KOPT-K1 (cell line): ENCODE data around the gene TMEM8B.
A peak's percentile ranks its signal among the peaks of the same experiment; 100 is the strongest.

Experiments
- H3K27ac ChIP-seq: fragments of 200-600 bp; sonication (generic); 2 replicates; pipeline ENCODE4 v1.5.1; 2016; ENCODE audit warnings: antibody characterized with exemption, mild to moderate bottlenecking, low read depth, low read length; ENCODE audit not compliant: poor library complexity, severe bottlenecking
- H3K36me3 ChIP-seq: fragments of 200-600 bp; sonication (generic); 2 replicates; pipeline ENCODE4 v1.5.1; 2017; ENCODE audit warnings: antibody characterized with exemption, mild to moderate bottlenecking, low read length, moderate library complexity; ENCODE audit not compliant: insufficient read depth
- H3K9me3 ChIP-seq: fragments of 200-600 bp; sonication (generic); 2 replicates; pipeline ENCODE4 v1.5.1; 2017; ENCODE audit warnings: antibody characterized with exemption, low read length, mild to moderate bottlenecking; ENCODE audit not compliant: insufficient read depth, poor library complexity, severe bottlenecking

The TMEM8B gene

DNA sequence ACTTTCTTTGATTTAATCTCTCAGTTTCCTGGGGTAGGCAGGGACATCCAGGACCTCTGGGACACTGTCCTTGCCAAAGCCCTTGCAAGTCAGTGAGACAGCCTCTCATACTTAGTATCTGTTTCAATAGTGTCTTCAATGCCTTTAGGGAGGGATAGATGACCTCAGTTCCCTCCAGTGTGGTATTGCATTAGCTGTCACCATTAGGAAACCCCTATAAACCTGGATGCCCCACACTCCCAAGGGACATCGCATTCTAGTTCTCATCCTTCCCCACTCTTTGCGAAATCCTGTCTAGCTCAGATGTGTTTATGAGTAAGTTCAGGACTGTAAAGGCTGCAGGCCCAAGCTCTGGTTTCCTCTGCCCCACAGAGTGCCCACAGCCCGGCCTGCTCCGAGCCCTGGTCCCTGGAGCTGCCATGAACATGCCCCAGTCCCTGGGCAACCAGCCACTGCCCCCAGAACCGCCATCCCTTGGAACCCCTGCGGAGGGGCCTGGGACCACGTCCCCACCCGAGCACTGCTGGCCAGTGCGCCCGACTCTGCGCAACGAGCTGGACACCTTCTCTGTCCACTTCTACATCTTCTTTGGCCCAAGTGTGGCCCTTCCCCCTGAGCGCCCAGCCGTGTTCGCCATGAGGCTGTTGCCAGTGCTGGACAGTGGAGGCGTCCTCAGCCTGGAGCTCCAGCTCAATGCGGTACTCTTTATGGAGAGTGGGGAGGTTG is 13.2 kb downstream of the TMEM8B start:
- H3K36me3 ChIP-seq, result no peaks in the 10 kb centered on the region
- no peaks in the 10 kb centered on the region for H3K9me3 ChIP-seq
- no peak overlapping the region for H3K27ac ChIP-seq

DNA sequence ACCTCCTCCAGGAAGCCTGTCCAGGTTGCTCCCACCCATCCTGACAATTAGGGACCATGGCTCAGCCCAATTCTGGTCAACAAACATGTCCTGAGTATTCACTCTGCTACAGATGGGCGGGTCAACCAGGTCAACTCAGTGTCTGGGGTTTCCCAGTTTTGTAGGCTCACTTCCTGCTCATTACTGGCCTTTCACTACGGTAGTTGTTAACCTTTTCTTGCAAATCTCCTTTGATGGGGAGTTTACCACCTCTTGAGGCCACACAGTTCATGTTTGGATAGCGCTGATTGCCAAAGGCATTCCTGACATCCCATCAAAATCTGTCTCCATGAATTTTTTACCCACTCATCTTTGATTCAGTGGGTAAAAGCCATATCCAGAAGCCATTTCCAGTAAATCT is 13.8 kb downstream of the TMEM8B start:
- no peaks in the 10 kb centered on the region for H3K9me3 ChIP-seq
- H3K36me3 ChIP-seq, result no peaks in the 10 kb centered on the region
- H3K27ac ChIP-seq, result no peak overlapping the region

DNA sequence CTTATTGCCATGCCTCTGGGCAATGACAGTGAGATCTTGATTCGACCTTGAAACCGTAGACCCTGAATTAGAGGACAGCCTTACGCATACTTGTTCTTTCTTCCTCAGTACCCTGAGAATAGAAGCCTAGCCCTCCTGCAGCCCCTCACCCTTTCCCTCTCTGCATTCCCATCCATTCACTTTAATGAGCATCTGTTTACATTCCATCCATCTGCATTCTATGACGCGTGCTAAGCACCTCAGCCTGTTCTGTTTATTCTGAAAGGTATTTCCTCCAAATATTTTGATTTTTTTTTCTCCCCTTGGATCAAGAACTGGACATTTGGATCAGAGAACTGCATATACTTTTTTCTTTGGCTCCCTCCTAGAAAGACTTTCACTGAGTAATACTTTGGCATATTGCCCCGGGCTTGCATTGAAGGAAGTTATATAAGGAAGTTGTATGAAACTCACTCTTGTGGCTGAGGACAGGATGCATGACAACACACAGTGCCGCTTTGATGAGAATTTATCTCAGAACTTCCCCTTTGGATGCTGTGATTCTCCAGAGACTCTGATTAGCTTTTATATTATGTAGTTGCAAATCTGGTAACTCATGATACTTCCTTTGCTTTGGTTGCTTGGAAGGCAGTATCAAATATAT is 15.7 kb downstream of the TMEM8B start:
- H3K27ac ChIP-seq, result no peak overlapping the region
- H3K36me3 ChIP-seq, result no peaks in the 10 kb centered on the region
- H3K9me3 ChIP-seq, result no peaks in the 10 kb centered on the region

DNA sequence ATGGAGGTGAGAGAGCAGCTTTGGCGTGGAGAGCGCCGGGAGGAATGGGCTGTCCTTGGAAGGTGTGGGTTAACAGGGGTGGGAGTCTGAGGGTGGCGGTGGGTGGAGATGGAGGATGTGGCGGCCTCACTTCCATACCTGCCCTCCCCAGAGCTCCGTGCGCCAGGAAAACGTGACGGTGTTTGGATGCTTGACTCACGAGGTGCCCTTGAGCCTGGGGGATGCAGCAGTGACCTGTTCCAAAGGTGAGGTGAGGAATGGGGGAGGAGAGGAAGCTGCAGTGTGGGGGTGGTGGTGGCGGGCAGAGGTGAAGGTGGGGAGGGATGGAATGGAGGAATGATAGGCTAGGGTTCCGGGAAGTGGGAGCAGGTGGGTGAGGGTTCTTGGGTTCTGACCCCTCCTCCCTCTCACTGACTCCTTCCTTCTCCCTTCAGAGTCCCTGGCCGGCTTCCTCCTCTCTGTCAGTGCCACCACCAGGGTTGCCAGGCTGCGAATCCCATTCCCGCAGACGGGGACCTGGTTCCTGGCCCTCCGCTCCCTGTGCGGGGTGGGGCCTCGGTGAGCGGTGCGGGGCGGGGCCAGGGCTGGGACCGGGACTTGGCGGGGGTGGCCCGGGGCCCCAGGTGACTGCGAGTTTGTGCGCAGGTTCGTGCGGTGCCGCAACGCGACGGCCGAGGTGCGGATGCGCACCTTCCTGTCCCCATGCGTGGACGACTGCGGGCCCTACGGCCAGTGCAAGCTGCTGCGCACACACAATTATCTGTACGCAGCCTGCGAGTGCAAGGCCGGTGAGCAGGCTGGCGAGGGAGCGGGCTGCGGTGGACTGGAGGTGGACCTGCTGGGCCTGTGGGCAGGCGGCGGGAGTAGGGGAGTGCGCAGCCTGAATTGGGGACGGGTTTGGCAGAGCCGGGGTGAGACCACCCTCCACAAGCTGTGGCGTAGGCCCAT is 17.1 kb downstream of the TMEM8B start:
- Histone ChIP-seq H3K9me3 (no peaks in the 10 kb centered on the region), H3K36me3 (no peaks in the 10 kb centered on the region), H3K27ac (no peak overlapping the region)

DNA sequence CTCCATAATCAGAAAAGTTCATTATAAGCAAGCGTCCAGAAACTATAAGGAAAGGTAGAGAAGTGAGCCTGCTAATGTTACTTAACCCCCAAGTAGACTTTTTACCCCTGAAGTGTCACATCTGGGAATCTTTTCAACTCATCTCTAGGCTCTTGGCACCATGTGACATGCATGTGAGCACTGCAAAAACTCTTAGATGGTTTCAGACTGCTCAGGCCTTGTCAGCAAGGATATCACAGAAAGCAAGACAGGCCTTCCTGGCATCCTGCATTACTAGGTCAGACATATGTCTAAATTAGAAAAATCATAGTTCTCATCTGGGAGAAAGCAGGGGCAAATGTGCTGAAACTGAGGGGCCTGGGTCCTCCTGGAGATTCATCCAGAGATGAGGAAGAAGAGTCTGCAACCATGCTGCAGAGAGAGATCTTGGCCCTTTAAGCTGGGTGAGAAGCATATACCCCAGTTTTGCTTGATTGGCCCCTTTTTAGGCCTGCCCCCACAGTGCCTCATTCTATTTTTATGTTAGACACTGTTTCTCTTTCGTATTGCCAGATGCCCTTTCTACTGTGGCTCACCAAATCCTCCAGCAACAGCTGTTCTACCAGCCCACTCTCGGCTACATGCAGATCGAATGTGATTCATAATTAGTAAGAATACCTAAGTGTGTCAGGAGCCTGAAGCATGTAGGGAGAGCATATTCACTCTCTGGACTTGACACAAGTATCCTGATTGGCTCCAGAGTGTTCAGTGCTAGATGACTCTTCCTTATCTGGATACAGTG is 19.0 kb downstream of the TMEM8B start:
- H3K36me3 ChIP-seq, result no peaks in the 10 kb centered on the region
- H3K9me3 ChIP-seq, result no peaks in the 10 kb centered on the region
- peak overlapping the region; percentile 37 for H3K27ac ChIP-seq

DNA sequence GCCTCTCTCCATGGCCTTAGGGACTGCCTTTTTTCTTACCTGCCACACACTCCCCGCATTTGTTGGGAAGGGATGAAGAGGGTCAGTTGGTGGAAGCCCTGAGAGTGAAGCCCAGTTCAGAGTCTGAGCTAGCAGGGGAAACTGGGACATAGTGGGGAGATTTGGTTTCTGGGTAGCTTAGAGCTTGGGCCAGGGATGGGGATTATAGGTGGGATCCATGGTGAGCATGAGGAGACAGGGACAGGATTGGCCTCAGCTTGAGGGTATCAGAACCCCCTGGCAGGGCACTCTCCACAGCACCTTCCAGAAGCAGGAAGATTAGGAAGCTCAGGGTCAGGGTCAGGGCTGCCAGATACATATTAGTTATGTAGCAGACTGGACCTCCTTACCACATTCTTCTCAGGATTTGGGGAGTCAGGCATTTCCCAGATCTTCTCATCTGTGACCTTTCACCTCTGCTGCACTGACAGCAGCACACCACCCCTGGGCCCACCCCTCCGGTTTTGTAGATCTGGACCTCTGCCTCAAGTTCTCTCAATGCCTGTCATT is 23.3 kb downstream of the TMEM8B start:
- Histone ChIP-seq H3K9me3 (no peaks in the 10 kb centered on the region), H3K27ac (no peak overlapping the region), H3K36me3 (no peaks in the 10 kb centered on the region)

DNA sequence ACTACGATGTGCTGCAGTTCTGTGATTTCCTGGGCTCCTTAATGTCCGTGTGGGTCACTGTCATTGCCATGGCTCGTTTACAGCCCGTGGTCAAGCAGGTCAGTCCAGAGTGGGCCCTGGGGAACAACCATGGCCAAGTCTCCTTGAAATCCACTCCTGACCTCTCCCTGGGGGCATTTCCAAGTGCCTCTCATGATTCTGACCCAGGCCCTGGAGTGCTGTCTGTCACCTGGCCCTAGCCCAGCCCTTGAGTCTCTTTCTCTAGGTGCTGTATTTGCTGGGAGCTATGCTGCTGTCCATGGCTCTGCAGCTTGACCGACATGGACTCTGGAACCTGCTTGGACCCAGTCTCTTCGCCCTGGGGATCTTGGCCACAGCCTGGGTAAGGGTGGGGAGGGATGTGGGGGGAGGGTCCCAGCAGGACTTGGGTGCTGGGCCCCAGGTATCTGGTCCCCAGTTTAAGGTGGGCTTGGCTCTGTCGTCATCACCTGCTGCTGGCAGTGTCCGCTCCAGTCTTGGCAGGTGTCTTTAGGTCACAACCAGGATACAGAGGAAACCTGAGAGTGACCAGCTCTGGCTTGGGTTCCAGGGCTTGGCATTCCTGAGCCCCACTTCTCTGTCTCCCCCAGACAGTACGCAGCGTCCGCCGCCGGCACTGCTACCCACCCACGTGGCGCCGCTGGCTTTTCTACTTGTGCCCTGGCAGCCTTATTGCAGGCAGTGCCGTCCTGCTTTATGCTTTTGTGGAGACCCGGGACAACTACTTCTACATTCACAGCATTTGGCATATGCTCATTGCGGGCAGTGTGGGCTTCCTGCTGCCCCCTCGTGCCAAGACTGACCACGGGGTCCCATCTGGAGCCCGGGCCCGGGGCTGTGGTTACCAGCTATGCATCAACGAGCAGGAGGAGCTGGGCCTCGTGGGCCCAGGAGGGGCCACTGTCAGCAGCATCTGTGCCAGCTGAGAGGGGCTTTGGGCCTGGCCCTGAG is 24.1 kb downstream of the TMEM8B start:
- no peak overlapping the region for H3K27ac ChIP-seq
- no peaks in the 10 kb centered on the region for H3K9me3 ChIP-seq
- H3K36me3 ChIP-seq, result no peaks in the 10 kb centered on the region

DNA sequence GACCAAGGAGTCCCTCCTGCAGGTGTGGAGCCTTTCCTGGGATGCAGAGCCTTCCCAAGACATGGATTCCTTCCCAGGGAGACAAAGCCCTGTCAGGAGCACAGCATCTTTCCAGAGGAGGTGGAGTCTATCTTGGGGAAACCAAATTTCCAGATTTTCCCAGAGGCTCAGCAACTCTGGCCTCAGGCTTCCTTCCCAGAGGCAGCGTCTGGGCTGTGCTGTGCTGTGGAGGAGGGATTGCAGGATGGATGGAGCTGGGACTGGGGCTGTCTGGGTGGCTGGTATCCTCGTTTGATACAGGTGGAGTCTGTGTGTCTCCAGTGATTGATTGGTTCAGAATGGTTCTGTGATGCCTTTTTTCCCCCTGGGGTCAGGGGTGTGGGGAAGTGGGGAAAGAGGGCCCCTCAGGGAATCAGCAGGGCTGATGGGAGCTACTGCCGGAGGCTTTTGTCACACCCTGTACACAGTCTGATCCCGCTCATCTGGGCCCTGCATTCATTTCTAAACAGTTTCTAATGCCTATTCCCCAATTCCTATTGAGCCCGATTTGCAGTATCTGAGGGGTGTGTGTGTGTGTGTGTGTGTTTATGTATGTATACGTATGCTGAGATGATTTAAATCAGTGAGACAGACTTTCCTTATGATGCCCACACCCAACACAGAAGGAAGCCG is 25.2 kb downstream of the TMEM8B start:
- Histone ChIP-seq H3K9me3 (no peaks in the 10 kb centered on the region), H3K27ac (no peak overlapping the region), H3K36me3 (no peaks in the 10 kb centered on the region)

DNA sequence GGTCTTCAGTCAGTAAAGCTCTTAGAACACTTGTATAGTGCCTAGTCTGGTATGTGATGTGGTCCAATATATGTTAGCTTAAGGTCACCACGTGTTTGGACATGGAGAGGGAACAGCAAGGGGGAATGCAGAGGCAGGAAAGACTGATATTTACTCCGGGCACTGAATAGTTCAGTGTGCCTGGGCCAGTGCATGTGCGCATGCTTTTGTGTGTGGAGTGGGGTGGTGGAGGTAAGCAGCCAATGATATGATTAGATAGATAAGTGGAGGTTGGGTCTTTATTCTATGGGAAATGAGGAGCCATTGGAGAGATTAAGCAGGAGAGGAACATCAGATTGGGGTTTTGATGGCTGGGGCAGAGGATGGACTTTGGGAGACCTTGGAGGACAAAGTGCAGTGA is 27.2 kb downstream of the TMEM8B start:
- H3K27ac ChIP-seq, result no peak overlapping the region
- no peaks in the 10 kb centered on the region for H3K36me3 ChIP-seq
- no peaks in the 10 kb centered on the region for H3K9me3 ChIP-seq

DNA sequence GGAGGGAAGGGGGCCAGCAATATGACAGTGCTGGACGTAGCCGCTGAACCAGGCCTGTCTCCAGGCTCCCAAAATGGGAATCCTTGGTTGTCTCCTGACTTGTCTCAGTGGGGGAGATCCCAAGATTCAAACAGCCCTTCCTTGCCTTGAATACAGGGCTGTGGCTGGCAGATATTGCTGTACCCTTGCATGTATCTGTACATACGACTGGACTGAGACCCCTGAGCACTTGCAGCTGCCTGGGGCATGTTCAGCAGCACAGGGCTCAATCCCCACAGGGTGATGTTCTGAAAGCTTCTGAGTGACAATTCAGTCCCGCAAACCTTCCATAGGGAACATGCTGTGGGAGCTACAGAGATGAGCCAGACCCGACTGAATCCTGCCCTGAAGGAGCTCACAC is 27.9 kb downstream of the TMEM8B start:
- no peaks in the 10 kb centered on the region for H3K9me3 ChIP-seq
- no peak overlapping the region for H3K27ac ChIP-seq

DNA sequence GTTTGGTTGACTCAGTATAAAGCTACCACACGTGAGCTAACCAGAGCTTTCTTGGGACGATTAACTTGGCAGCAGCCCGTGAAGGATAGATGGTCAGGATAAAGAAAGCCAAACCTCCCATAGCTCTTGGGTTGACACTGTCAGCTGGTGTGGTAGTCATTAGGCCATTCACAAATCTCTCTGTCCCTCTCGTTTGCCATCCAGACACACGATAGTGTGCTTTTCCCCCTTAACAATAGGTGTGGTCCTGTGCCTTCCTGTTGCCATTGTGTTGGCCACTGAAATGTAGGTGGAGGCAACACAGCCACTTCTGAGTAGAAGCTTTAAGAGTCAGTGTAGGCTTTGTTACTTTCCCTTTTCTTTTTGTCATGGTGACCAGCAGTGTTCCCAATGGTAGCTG is 29.4 kb downstream of the TMEM8B start:
- Histone ChIP-seq H3K9me3 (no peaks in the 10 kb centered on the region), H3K27ac (no peak overlapping the region), H3K36me3 (no peaks in the 10 kb centered on the region)

More for the DNA sequence above, 27.9 kb downstream of the TMEM8B start:
- H3K36me3 ChIP-seq, result no peaks in the 10 kb centered on the region

DNA sequence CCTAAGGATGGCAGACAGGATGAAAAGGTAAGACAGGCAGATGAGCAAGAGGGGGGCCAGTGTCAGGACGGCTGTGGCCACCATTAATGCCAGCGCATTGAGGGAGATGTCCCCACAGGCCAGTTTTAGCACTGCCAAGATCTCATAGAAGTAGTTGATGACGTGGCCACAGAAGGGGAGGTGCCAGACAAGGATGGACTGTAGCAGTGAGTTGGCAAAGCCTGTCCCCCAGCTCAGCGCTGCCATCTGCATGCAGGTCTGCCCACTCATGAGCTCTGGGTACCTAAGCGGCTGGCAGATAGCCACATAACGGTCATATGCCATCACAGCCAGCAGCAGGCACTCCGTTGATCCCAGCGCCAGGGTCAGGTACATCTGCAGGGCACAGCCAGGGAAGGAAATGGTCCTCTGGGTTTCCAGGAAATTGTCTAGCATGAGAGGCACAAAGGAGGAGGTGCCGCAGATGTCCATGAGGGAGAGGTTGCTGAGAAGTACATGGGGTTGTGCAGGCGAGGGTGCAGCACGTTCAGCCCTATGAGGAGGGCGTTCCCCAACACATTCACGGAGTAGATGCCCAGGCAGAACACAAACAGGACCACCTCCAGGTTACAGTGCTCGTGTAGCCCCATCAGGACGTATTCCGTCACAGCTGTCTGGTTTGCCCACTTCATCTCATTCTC is 30.4 kb downstream of the TMEM8B start:
- H3K36me3 ChIP-seq, result no peaks in the 10 kb centered on the region
- H3K27ac ChIP-seq, result no peak overlapping the region
- H3K9me3 ChIP-seq, result no peaks in the 10 kb centered on the region

DNA sequence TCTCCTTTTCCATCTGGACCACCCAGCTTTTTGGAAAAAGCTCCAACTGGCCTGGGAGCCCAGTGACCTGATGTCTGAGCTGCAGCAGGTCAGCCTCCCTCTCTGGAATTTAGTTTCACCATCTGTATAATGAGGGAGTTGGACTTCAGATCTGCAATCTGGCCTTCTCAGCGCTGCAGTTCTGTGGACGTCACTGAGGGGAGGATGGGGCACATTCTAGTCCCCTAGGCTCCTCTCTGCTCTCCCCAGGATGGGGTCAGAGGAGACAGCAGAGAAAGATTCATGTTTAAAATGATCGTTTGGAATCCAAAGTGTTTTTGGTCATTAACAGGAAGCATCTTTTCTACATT is 30.9 kb downstream of the TMEM8B start:
- H3K36me3 ChIP-seq, result no peaks in the 10 kb centered on the region

More for the DNA sequence above, 30.9 kb downstream of the TMEM8B start:
- Histone ChIP-seq H3K9me3 (no peaks in the 10 kb centered on the region), H3K27ac (no peak overlapping the region)
